Peyer's patch (tissue), 4 donors: ENCODE data around the gene ZNF81. TPM values are rescaled to one million over a fixed set of nuclear protein-coding genes. Genes with fewer than 3 reads are reported as not detected.
"Not testable (repeated sequence)": the region's sequence is repeated elsewhere in the genome, so short reads cannot be mapped to it uniquely, and the experiment has no call there.

Experiments
- DNase-seq, 3 donors: peaks; one replicate each; pipeline ENCODE4 v3.0.0-alpha.2; 2017 to 2019
- H3K27ac ChIP-seq, 4 donors: fragments of 200-600 bp; sonication (generic); one replicate each; pipeline ENCODE4 v1.5.1; 2016 to 2019
- H3K27me3 ChIP-seq, 2 donors: fragments of 200-600 bp; sonication (generic); one replicate each; pipeline ENCODE4 v1.5.1; 2019
- H3K36me3 ChIP-seq, 3 donors: fragments of 200-600 bp; sonication (generic); one replicate each; pipeline ENCODE4 v1.5.1; 2016 to 2019
- H3K4me1 ChIP-seq, 4 donors: fragments of 200-600 bp; sonication (generic); one replicate each; pipeline ENCODE4 v1.5.1; 2016 to 2019
- H3K4me3 ChIP-seq, 4 donors: fragments of 200-600 bp; sonication (generic); 1 replicate in 3 of 4; 2 replicates in 1 of 4; pipeline ENCODE4 v1.5.1; 2016 to 2019; ENCODE audit warnings: mild to moderate bottlenecking in 1 of 4
- H3K9me3 ChIP-seq, 4 donors: fragments of 200-600 bp; sonication (generic); one replicate each; pipeline ENCODE4 v1.5.1; 2016 to 2019; ENCODE audit warnings: mild to moderate bottlenecking in 1 of 4
- POLR2A ChIP-seq, 2 donors: fragments of 450-650 bp; IDR thresholded peaks; one replicate each; pipeline ENCODE4 v1.5.1; 2017; ENCODE audit warnings: antibody characterized with exemption in 2 of 2, mild to moderate bottlenecking in 2 of 2, moderate library complexity in 2 of 2
- total RNA-seq, 4 donors: library from RNA; depleted of rRNA; stranded (reverse); fragments of >200 nt; gene quantifications; one replicate each; pipeline ENCODE4 v1.1.0, GENCODE V29; 2016
- TF ChIP-seq, protein P1 (sequence below), 6 experiments: fragments of 450-650 bp in 4 of 6; fragments of 200-600 bp in 2 of 6; sonication (generic) in 1 of 6; IDR thresholded peaks; one replicate each; pipeline ENCODE4 v1.5.1; 2017 to 2019; ENCODE audit warnings: antibody characterized with exemption in 6 of 6, mild to moderate bottlenecking in 3 of 6, moderate library complexity in 1 of 6

The ZNF81 gene
- total RNA-seq, 4 donors from 2014 or later, result 8.3 to 13.9 (median 10.6) TPM

DNA sequence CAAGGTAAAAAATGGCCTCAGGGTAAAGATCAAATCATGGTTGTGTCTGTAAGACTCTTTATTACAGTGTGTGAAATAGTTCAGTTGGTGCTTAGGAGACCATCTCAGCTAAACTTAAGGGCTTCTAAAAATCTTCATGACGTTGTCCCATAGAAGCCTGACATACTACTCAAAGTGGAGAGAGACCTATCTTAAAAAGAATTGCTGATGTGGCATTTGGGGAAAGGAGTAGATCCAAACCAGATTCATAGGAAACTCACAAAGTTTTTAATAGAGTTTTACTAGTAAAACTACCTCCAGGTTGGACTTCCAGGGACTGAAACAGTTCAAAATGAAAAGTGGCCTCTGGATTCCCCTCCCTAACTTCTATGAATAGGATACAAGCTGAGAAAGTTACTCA lies 81.6 kb downstream of the ZNF81 start:
- no peaks in the 10 kb centered on the region for H3K4me1 ChIP-seq
- H3K9me3 ChIP-seq, result peaks cover 0 to 14% (median 4%) of the 10 kb centered on the region in 4 donors
- TF ChIP-seq, protein P1, sequence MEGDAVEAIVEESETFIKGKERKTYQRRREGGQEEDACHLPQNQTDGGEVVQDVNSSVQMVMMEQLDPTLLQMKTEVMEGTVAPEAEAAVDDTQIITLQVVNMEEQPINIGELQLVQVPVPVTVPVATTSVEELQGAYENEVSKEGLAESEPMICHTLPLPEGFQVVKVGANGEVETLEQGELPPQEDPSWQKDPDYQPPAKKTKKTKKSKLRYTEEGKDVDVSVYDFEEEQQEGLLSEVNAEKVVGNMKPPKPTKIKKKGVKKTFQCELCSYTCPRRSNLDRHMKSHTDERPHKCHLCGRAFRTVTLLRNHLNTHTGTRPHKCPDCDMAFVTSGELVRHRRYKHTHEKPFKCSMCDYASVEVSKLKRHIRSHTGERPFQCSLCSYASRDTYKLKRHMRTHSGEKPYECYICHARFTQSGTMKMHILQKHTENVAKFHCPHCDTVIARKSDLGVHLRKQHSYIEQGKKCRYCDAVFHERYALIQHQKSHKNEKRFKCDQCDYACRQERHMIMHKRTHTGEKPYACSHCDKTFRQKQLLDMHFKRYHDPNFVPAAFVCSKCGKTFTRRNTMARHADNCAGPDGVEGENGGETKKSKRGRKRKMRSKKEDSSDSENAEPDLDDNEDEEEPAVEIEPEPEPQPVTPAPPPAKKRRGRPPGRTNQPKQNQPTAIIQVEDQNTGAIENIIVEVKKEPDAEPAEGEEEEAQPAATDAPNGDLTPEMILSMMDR (IDR thresholded peaks at IDR 0.05), result no peak
- TF ChIP-seq POLR2A (IDR thresholded peaks at IDR 0.05), result no peak
- H3K36me3 ChIP-seq, result peaks cover 0 to 7% (median 3%) of the 10 kb centered on the region in 3 donors
- H3K27ac ChIP-seq, result no peak overlapping the region
- no peaks in the 10 kb centered on the region for H3K27me3 ChIP-seq
- no peak overlapping the region for H3K4me3 ChIP-seq
- DNase-seq, result no peak

DNA sequence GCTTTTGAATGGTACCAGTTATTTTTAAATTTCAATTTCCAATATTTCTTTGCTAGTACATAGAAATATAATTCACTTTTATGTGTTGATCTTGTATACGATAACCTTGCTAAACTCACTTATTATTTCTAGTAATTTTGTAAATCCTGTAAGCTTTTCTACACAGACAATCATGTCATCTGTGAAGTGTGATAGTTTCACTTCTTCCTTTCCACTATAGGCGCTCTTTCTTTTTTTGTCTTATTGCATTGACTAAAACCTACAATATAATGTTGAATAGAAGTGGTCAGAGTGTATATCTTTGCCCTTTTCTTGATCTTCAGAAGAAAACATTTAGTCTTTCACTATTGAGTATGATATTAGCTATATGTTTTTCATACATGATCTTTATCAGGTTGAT lies 90.5 kb downstream of the ZNF81 start:
- Histone ChIP-seq H3K27ac (no peak overlapping the region), H3K4me3 (no peak overlapping the region), H3K27me3 (no peaks in the 10 kb centered on the region), H3K4me1 (no peaks in the 10 kb centered on the region), H3K9me3 (no peaks in the 10 kb centered on the region), H3K36me3 (no peaks in the 10 kb centered on the region)
- no peak for DNase-seq
- TF ChIP-seq POLR2A (IDR thresholded peaks at IDR 0.05), result no peak
- TF ChIP-seq, protein P1 (IDR thresholded peaks at IDR 0.05), result no peak

DNA sequence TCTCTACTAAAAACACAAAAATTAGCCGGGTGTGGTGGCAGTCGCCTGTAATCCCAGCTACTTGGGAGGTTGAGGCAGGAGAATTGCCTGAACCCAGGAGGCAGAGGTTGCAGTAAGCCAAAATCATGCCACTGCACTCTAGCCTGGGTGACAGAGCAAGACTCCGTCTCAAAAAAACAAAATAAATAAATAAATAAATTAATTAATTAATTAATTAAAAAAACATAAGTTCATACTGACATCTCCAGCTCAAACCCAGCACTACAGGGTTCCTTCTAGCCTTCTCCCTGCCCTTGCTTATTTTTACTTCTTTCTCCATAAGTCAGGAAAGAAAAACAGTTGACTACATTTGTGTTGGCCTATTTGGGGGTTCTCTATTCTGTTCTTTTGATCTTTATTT lies 95.3 kb downstream of the ZNF81 start:
- H3K36me3 ChIP-seq, H3K9me3 ChIP-seq, H3K27me3 ChIP-seq, DNase-seq, H3K27ac ChIP-seq, H3K4me1 ChIP-seq, H3K4me3 ChIP-seq: not testable (repeated sequence)

DNA sequence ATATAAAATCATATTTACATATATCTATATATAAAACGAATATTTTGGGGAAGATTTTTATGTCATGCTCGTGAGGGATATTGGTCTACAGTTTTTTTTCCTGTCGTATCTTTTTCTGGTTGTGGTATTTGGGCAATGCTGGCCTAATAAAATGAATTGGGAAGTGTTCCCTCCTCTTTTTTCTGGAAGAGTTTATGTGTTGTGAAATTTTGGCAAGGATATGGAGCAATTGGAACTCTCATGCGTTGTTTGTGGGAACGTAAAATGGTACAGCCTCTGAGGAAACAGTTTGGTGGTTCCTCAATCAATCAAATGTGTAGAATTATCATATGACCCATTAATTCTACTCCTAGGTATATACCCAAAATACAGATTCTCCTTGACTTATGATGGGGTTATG lies 97.2 kb downstream of the ZNF81 start:
- DNase-seq, result no peak
- no peak for TF ChIP-seq POLR2A (IDR thresholded peaks at IDR 0.05)
- no peaks in the 10 kb centered on the region for H3K9me3 ChIP-seq
- no peak overlapping the region for H3K27ac ChIP-seq
- no peaks in the 10 kb centered on the region for H3K4me1 ChIP-seq
- H3K36me3 ChIP-seq, result no peaks in the 10 kb centered on the region
- no peaks in the 10 kb centered on the region for H3K27me3 ChIP-seq
- no peak overlapping the region for H3K4me3 ChIP-seq

DNA sequence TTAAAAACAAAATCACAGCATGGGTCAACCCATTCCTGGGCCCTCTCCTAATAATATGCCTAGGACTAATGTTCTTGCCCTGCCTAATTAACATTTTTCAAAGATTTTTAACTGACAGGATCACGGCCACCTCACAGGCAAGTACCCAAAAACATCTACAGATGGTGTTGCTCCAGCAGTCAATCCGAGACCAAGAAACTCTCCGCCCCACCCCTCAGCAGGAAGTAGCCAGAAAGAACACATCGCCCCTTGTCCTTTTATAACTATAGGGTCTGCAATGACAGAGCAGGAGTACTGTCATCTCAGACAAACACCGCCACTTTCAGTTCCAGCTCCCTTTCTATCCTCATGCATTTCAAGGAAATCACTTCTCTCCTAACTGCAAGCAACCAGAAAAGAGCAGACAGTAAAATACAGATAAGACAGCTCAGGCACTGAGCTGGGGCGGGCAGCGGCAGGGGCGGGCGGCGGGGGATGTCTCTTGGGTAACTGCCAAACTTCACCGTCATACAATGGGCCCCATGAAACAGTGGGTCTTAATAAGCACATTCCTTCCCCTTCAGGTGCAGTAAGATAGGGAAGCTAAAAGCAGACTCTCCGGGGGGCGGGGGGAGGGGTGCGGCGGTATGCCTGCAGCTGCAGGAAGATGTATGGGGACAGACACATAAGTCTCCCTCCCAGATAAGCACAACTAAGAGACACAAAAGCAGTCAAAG lies 99.7 kb downstream of the ZNF81 start:
- DNase-seq, result no peak
- H3K4me1 ChIP-seq, result no peaks in the 10 kb centered on the region
- no peak overlapping the region for H3K27ac ChIP-seq

DNA sequence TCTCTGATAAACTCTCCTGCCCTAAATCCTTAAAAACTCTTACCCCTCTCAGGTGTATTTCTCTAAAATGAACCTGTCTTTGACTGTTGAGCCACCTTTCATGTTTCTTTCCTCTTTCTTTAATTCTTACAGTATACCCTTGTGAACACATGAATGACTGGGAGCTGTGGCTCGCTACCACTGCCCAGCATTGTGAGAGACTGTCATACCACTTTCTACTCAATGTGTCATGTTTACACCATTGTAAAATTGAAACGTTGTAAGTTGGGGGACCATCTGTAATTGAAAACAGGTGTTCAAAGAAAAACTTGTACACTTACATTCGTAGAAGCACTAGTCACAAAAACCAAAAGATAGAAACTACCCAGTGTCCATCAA lies 100.2 kb downstream of the ZNF81 start:
- no peak for TF ChIP-seq POLR2A (IDR thresholded peaks at IDR 0.05)
- TF ChIP-seq, protein P1 (IDR thresholded peaks at IDR 0.05), result no peak
- no peak overlapping the region for H3K4me3 ChIP-seq
- no peak overlapping the region for H3K27ac ChIP-seq
- no peaks in the 10 kb centered on the region for H3K27me3 ChIP-seq
- no peaks in the 10 kb centered on the region for H3K36me3 ChIP-seq
- H3K9me3 ChIP-seq, result no peaks in the 10 kb centered on the region
- DNase-seq, result no peak
- no peaks in the 10 kb centered on the region for H3K4me1 ChIP-seq

More for the DNA sequence above, 99.7 kb downstream of the ZNF81 start:
- Histone ChIP-seq H3K4me3 (no peak overlapping the region), H3K9me3 (no peaks in the 10 kb centered on the region), H3K36me3 (no peaks in the 10 kb centered on the region), H3K27me3 (no peaks in the 10 kb centered on the region)
- no peak for TF ChIP-seq POLR2A (IDR thresholded peaks at IDR 0.05)
- TF ChIP-seq, protein P1 (IDR thresholded peaks at IDR 0.05), result no peak

DNA sequence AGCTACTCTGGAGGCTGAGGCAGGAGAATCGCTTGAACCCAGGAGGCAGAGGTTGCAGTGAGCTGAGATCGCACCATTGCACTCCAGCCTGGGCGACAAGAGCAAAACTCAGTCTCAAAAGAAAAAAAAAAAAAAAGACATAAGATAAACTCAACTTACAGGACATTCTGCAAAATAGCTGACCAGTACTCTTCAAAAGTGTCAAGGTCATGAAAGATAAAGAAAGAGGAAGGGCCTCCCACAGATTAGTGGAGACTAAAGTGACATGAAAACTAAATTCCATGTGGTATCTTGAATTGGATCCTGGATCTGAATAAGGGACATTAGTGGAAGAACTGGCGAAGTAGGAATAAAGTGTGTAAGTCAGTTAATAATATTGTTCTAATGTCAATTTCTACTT lies 103.7 kb downstream of the ZNF81 start:
- Histone ChIP-seq H3K4me1 (no peaks in the 10 kb centered on the region), H3K4me3 (no peak overlapping the region), H3K27ac (no peak overlapping the region), H3K36me3 (no peaks in the 10 kb centered on the region), H3K9me3 (no peaks in the 10 kb centered on the region), H3K27me3 (no peaks in the 10 kb centered on the region)
- no peak for DNase-seq
- TF ChIP-seq, protein P1 (IDR thresholded peaks at IDR 0.05), result no peak
- TF ChIP-seq POLR2A (IDR thresholded peaks at IDR 0.05), result no peak
